ENCODE results near the gene RASAL3. TPM values are rescaled to one million over a fixed set of nuclear protein-coding genes. Genes with fewer than 3 reads are reported as not detected.

Gene RASAL3
- total RNA-seq, 2 donors from 2014 or later = 3.4 to 4.4 TPM

GRCh38 chr19:15439821-15440641 is 24.3 kb downstream of the RASAL3 start:
- DNase-seq = no peak

GRCh38 chr19:15439078-15439799 is 25.1 kb downstream of the RASAL3 start:
- intact Hi-C loops (cut with DNase I, micrococcal nuclease) = no loop called here
- no peak for DNase-seq
- no peak for ATAC-seq

More at GRCh38 chr19:15439821-15440641, 24.3 kb downstream of the RASAL3 start:
- intact Hi-C loops (cut with DNase I, micrococcal nuclease) = no loop called here
- no peak for ATAC-seq

- no peak for DNase-seq
- no peak for ATAC-seq
- intact Hi-C loops (cut with DNase I, micrococcal nuclease) = no loop called here
Observed at GRCh38 chr19:15438577-15438976, 25.8 kb downstream of the RASAL3 start.

DNA sequence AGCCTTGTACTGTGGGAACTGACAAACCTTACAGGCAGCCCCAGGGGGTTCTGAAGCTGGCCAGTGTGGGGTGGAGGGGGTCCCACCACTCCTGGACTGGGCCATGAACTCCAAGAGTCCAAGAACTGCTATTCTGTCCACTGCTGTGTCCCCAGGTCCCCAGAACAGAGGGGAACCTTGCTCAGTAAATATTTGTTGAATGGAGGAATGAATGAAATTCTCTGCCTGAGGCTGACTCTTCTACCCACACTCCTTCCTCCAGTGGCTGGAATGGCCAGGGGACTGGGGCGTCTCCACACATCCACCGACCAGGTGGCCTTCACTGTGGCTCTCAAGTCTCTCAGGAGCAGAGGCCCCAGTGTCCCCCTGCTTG is 26.2 kb downstream of the RASAL3 start:
- ATAC-seq (no peak), DNase-seq (no peak)
- intact Hi-C loops (cut with DNase I, micrococcal nuclease) = no loop called here

GRCh38 chr19:15437355-15438123 is 26.8 kb downstream of the RASAL3 start:
- ATAC-seq (no peak), DNase-seq (no peak)
- intact Hi-C loops (cut with DNase I, micrococcal nuclease) = no loop called here

DNA sequence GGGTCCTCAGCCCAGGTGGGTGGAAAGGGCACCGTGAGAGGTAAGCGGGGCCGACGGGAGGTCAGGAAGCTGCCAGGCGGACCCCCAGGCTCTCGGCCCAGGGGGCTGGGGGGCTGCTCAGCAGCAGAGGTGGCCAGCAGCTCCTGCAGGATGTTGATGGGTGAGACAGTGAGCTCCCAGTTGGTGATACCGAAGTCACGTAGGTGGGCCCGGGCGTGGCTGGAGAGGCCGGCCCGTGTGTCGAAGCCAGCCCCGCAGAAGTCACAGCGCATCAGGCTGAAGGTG is 27.6 kb downstream of the RASAL3 start:
- ATAC-seq (no peak), DNase-seq (no peak)
- intact Hi-C loops (cut with DNase I, micrococcal nuclease) = no loop called here

GRCh38 chr19:15436012-15436825 is 28.1 kb downstream of the RASAL3 start:
- DNase-seq (no peak), ATAC-seq (no peak)
- intact Hi-C loops (cut with DNase I, micrococcal nuclease) = no loop called here

DNA sequence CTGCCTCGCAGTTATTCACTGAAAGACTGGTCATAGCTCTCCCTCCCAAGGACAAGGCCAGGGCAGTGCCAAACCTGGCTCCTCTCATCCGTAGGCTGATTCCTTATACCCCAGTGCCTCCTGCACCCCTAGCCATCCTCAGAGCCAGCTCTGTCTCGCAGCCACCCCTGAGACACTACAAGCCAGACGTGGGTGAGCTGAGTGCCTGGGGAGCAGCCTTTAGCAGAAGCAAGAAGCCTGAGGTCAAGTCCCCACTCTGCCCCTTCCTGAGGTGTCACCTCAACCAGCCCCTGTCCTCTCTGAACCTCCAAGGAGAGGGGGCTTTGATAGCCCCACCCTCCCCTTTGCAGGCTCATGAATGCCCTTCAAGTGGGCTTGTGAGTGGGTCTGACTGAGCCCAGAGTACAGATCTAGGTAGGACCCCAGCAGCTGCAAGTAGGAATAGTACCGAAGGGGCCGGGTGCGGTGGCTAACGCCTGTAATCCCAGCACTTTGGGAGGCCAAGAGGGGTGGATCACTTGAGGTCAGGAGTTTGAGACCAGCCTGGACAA is 30.8 kb downstream of the RASAL3 start:
- no peak for DNase-seq
- no peak for ATAC-seq
- intact Hi-C loops (cut with DNase I, micrococcal nuclease) = no loop called here

DNA sequence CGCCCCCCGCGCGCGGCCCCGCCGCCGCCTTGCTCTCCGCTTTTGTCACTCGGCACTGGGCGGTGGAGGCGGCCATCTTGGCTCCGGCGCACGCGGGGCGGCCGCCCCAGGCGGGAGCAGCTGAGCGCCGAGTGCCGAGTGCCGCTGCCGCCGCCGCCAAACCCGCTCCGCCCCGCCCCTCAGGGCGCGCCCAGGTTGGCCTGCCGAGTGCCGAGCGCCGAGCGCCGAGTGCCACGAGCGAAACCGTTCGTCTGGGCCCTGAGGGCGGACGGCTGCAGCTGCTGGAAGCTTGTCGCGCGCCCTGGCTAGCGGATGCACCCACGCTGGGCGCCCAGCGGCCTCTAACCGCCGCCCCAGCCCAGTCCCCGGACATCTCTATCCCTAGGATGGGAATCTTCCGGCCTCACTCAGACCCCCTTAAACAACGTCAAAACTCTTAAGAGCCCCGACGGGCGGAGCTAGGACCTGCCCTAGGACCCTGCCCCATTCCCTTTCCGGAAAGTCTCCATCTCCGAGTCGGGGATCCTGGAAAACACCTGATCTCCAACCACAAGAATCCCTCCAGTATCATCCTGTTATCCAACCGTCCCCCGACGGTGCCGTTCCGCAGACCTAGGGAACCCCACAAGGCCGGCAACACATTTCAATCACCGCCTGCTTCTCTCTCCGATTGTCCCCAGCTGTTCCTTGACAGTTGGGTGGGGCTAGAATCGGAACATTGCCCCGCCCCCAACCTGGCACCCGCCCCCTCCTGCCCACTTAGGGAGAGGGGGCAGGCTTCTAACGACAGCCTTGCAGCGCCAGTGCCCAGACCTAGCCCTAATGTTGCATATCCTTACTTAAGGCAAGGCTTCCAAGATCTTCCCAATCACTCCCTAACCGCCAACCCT is 31.5 kb downstream of the RASAL3 start:
- ATAC-seq (peak; percentile 96), DNase-seq (peak; percentile 90 to 95)
- intact Hi-C loops (cut with DNase I, micrococcal nuclease) = no loop called here

DNA sequence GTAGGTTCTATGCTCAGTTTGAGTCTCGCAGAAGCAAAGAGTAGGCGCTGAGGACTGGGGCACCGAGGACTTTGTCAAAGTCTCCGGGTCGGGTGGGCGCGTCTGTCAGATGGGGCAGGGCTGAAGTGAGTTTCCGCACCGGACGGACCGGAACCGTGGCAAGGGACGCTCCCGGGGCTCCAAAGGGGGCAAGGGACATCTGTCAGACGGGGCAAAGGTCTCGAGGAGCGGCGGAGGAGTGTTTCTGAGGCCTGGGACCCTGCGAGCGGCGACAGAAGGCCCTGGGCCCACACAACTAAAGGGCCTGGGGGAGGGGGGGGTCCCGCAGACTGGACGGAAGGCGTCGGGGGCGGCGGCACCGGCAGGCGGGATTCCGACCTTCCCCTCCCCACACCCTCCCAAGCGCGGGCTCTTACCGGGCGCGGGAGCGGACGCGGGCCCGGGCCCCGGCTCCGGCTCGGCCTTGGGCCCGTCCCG is 32.3 kb downstream of the RASAL3 start:
- intact Hi-C loops (cut with DNase I, micrococcal nuclease) = no loop called here
- DNase-seq = peak in 1 of 2 donors; percentile 32
- ATAC-seq = no peak

DNA sequence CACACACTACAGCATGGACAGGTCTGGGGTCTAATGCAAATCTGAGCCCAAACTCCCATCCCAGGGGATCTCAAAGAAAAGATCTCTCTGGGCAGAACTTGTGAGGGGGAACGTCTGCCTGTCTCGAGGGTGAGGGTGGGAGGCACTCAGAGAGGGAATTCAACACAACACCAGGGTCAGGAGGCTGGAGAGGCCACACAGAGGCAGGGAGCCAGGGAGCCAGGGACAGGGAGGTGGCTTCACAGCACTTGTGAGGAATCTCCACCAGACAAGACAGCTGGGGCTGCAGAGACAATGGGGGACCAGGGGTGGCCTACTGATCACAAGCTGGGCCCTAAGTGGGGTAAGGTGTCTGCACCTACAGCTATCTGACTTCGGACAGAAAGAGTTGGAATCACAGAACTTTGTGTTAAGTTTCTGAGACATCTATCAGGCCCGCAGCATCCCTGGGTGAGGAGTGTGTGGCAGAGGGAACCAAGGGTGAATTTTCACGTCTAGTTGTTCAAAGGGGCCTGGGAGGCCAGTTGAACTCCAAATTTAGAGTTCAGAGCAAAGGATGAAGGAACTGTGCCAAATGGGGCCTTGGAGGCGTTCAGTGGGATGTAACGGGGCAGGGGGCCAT is 32.8 kb downstream of the RASAL3 start:
- DNase-seq (no peak), ATAC-seq (no peak)
- intact Hi-C loops (cut with DNase I, micrococcal nuclease) = no loop called here

DNA sequence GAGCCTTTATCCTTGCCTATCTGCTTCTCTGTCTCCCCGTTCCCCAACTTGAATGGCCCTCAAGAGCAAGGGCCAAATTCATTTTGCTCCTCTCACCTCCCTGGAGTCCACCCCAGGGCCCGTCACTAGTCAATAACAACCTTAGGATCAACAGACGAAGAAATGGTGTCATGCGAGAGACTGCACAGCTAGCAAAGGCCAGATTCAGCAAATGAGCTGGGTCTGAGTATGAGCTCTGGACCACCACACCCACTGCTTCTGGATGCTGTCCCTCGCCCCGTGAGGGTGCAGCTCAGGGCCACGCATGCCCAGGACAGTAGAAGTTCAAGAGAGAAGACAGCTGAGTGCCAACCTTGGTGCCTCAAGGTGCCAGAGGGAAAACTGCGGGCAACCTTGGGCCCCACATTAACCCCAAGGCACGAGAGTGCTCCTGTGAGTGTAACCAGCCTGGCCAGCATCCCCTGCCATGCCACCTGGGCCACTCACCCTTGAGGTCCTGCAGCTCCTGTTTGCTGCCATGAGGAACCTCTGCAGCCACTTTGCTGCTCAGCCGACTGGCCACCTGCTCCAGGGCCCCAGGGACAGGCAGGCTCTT is 33.7 kb downstream of the RASAL3 start:
- no peak for ATAC-seq
- intact Hi-C loops (cut with DNase I, micrococcal nuclease) = no loop called here
- no peak for DNase-seq

DNA sequence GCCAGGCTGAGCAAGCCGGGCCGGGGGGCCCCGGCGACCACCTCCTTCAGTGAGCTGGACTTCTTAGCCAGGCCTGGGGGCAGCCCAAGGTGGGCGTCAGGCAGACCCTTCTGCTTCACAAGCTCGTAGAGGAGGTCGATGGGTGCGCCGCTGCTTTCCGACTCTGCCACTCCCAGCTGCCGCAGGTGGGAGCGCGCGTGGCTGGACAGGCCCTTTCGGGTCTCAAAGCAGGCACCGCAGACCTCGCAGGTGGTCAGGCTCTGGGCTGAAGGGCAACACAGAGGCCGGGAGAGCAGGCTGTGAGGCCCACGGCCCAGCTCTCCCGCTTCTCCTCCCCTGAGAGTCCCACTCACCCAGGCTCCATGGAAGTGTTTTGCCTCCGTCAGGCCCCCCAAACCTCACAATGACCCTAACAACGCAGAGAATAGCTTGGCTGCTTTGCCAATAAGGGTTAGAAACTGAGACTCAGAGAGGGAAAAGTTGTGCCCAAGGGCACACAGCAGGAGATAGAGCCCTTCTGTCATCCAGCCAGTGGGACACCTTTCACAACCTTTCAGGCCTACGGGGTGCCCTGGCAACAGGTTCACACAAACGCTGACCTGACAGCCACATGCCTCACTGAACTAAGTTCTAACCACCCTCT is 34.4 kb downstream of the RASAL3 start:
- no peak for ATAC-seq
- intact Hi-C loops (cut with DNase I, micrococcal nuclease) = no loop called here
- DNase-seq = no peak

- ATAC-seq = no peak
- intact Hi-C loops (cut with DNase I, micrococcal nuclease) = no loop called here
- DNase-seq = no peak
Observed at GRCh38 chr19:15428956-15429824, 35.2 kb downstream of the RASAL3 start.

DNA sequence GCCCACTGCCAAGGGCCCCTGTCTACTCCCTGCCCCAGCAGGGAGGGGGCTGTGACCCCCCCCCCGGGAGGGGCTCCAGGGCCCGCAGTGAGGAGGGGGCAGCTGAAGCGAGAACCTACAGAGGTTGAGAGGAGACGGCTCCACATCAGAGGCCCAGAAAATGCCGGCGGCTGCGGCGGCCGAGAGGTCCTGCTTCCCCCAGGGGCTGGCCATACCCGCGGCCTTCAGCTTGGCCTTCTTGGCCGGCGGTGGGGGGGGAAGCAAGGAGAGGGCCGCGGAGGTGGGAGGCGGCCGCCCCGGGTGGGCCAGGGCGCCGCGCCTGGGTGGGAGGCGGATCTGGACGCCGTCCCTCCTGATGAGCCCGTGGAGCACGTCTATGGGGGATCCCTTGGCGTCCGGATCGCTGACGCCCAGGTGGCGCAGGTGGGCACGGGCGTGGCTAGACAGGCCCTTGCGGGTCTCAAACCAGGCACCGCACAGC is 36.3 kb downstream of the RASAL3 start:
- intact Hi-C loops (cut with DNase I, micrococcal nuclease) = no loop called here

More for the DNA sequence above, 36.3 kb downstream of the RASAL3 start:
- no peak for DNase-seq
- no peak for ATAC-seq
